Stimulated activated CD4-positive, alpha-beta T cell treated with anti-CD3 and anti-CD28 coated beads, Interleukin-1b, Interleukin-23, amount 100 ng/mL, for 24 hours (primary cell): ENCODE results near the gene BTG4.

Experiments
- DNase-seq, 4 experiments: peaks; one replicate each; pipeline ENCODE4 v3.0.0-alpha.2; 2020; ENCODE audit warnings: low read depth in 4 of 4, low spot score in 1 of 4

The BTG4 gene

DNA sequence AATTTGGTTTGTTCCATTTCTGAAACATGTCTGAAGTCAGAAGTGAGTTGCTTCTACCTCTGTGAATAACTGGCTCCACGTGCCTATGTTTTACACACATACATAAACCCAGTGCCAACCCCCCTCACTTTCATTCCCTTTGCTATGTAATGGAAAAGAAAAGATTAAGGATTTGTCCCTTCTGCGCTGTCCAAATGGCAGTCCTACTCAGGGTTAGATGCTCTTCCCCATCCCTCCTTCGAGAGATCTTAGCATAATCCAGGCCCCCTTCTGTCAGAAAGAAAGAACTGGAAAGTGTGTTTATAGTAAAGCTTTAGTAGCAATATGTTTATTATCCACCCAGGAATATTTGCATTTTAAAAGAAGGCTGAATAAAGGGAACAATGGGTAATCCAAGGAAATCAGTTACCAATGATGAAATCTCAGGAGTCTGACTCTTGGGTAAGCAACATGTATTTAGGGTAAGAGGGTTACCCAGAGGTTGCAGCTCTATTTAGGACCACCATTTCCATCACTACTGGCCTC is 25.2 kb upstream of the BTG4 start:
- DNase-seq, result no peak

DNA sequence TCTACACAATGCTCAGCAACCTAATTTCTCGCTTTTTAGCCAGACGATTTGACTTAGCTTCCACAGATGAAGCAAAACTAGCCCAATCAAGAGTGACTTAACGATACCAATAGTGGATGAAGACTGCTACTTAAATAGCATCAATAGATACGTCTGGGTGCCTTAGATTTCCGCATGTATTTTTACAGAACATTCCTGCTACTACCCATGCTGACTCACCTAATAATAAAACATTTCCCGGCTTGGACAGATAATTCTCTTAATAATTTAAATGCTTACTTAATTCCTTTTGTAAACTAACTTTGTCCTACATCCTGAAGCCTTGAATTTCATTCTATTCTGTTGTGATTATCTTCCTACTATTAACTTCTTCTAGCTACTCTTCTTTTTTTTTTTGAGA is 23.1 kb upstream of the BTG4 start:
- DNase-seq, result no peak

DNA sequence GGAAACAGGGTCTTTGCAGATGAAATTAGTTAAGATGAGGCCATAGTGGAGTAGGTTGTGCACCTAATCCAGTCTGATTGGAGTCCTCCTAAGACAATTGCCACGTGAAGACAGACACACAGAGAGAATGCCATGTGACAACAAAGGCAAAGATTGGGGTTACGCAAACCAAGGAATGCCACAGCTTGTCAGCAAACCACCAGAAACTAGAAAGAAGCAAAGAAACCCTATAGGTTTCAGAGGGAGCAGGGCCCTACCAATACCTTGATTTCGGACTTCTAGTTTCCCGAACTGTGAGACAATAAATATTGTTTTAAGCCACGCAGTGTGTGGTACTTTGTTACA is 20.2 kb upstream of the BTG4 start:
- no peak for DNase-seq

DNA sequence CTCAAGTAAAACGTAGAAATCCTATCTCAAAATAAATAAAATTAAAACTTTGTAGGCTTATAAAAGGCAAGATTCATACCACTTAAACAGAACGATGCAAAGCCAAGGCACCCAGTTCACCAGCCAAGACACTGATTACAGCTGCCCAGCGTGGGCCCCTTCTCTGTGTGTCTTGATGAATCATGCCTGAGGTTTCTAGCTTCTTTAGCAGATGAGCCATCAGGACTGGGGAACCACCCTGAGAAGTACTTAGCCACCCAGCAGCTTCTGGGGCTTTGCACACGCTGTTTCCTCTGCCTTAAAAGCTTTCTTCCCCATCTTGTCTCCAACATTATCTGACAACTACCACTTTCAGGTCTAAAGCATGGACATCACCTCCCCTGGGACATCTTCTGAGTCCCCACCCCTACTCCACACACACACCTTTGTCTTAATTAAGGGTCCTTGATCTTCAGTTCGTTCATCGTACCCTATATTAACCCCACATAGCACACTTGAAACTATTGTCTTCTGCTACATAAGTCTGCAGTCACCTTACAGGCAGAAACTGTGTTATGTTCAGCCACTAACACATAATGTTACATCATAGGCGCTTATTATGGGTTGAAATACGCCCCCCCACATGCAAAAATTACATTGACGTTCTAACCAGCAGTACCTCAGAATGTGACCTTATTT is 19.6 kb upstream of the BTG4 start:
- peak; percentile 38 to 64 (median 45) for DNase-seq

DNA sequence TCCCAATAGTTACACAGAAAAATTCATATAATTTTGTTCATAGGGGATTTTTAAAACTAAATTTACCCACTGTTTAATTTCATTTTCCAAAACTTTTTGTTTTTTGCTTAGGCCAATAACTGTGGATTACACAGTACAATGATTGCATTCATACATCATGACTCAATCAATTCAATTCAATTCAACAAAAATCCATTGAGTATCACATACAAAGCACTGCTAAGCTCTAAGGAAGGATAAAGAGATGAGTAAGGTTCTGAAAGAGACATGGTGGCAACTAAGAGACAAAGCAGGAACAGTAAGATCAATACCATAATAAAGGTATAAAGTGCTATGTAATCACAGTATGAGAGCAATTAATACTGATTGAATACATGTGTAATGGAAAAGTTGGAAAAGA is 18.9 kb upstream of the BTG4 start:
- no peak for DNase-seq

GRCh38 chr11:111530091-111530490 is 17.9 kb upstream of the BTG4 start:
- no peak for DNase-seq

- no peak for DNase-seq
These were observed 16.4 kb upstream of the BTG4 start for GRCh38 chr11:111528557-111528956.

DNA sequence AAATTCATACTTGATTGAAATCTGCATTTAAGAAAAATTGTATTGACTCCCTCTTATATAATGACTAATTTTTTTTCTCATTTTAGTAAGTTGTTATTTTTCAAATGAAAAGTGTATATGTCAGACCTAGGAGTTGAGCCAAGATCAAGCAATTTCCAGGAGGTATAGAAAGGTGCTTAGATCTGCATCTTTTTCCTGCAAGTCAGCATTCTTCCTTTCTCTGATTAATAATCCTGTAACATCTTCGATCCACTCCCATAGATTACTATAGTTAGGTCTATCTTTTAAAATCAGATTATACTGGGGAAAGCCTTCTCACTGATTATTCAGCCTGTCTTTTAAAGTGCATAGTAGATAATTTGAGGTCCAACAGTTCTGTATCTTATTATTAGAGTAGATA is 15.1 kb upstream of the BTG4 start:
- DNase-seq, result no peak

GRCh38 chr11:111526501-111526900 is 14.3 kb upstream of the BTG4 start:
- DNase-seq, result no peak

GRCh38 chr11:111525456-111525855 is 13.3 kb upstream of the BTG4 start:
- no peak for DNase-seq

- DNase-seq, result no peak
These were observed 11.9 kb upstream of the BTG4 start for GRCh38 chr11:111524056-111524455.

DNA sequence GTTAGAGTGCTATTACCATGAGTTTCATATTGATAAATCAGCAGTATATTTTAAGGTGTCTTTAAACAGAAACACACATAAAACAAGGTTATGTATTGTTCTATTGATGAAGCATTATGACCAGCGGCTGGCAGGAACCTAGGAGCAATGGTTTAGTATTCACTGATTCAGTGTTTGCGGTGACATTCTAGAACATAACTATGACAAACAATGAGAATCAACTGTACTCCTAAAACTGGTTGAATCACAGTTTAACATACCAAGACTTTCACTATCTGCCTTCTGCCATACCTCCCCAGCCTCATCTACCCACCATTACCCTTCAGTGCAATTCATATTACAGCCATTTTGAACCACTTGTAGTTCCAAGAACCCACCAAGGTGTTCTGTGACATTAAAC is 11.2 kb upstream of the BTG4 start:
- no peak for DNase-seq

DNA sequence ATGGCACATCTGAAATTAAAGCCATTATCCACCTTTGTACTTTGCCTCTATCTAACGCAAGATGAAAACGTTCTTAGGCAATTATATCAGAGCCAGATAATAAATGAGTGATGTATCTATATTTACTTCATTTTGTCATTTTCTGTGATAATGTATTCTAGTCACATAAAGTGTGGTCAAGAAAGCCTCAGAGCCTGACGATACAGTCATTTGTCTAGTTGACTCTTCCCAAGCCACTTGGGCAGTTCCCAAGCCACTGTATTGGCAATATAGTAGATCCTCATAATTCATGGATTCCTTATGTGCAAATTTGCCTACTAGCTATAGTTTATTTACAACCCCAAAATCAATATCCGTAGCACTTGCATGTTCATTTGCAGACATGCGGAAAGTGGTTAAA is 10.2 kb upstream of the BTG4 start:
- DNase-seq, result no peak

DNA sequence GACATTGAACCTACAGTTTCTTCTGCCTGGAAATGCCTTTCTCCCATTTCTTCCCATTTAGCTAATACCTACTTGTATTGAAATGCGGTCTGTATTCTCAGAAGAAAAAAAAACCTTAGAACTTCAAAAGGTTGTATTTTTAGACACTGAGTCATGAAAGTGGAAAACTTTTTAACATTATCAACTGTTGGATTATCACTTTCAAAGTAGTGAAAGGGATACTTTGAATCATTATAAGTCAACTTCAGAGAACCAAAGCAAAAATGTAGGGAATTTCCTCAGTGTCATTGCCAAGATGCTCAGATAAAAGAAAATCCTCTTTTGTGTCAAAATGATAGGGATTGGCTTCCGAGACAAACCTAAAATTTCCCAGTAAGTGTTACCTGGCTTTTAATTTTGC is 8.9 kb upstream of the BTG4 start:
- no peak for DNase-seq

DNA sequence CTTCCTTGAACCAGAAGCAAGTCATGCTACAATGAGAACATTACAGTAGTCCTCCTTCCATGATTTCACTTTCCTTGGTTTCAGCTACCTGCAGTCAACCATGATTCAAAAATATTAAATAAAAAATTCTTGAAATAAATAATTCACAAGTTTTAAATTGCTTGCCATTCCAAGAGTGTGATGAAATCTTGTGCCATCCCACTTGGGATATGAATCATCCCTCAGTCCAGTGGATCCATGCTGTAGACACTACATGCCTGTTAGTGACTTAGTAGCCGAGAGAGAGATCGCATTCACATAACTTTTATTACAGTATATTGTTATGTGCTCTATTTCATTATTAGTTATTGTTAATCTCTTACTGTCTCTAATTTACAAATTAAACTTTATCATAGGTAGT is 8.4 kb upstream of the BTG4 start:
- DNase-seq, result no peak

- no peak for DNase-seq
These were observed 6.5 kb upstream of the BTG4 start for GRCh38 chr11:111518668-111519067.

DNA sequence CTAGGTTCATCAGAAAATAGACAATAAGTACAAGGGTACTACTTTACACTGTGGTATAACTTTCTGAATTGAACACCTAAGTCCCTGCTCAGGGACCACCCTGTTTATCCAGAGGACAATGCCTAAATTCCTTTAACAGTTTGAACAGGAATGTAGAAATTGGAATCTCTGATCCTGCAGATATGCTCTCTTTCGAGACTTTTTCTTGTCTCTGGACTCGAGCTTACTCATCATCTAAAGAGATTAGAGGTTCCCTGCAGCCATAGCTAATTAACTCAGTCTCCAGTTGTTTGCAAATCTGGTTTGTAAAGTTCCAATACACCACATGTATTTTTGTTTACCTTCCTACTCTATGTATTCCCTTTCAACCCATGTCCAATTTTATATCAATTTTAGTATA is 3.4 kb upstream of the BTG4 start:
- DNase-seq, result no peak

- no peak for DNase-seq
These were observed 2.2 kb upstream of the BTG4 start, which contains the start of gene HOATZ for GRCh38 chr11:111514216-111515031. Gene HOATZ, plus strand, starts transcription at chr11:111514778. Its CDS starts 7 bp downstream, at chr11:111514785.

- no peak for DNase-seq
These were observed 1.0 kb upstream of the BTG4 start for GRCh38 chr11:111513240-111513605.

DNA sequence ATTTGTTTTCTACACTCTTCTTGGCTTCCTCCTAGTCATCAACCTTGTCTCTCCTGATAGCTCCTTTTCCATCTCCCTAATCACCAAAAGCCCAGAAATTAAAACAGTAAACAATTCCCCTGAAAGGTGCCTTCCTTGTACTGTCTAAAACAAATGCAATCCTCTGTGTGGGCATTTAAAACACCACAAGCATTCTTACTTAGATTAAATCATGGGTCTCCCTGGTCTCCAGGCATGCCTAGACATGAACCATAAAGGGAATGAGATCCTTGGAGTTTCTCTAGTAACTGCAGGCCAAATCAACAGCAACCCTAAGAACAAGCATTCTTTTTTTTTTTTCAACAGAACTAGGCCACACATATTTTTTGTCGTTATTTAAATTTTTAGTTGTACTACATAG is 1.9 kb downstream of the BTG4 start:
- no peak for DNase-seq

- no peak for DNase-seq
These were observed 9.6 kb downstream of the BTG4 start for GRCh38 chr11:111502611-111503010.

- no peak for DNase-seq
These were observed 11.7 kb downstream of the BTG4 start for GRCh38 chr11:111500481-111500880.

- DNase-seq, result no peak
These were observed 12.7 kb downstream of the BTG4 start for GRCh38 chr11:111499483-111499882.
